GM13977 (cell line): Measurements from ENCODE around the gene SLX4IP.

Experiments
- DNase-seq: peaks from one replicate; pipeline ENCODE4 v3.0.0; 2012; ENCODE audit warnings: low spot score
- in situ Hi-C: fragments of 300-500 bp; cut with MboI; formaldehyde crosslinking; loops from one replicate; pipeline ENCODE4 v1.12.0; 2022; ENCODE audit warnings: low sequenced_read_pairs, low pct_unique_long_range_greater_than_20kb, mixed read lengths, inconsistent platforms; ENCODE audit not compliant: unreplicated experiment
- TF ChIP-seq, protein P1 (sequence below): IDR thresholded peaks from 2 replicates; pipeline ENCODE4 v1.5.1; 2012; ENCODE audit warnings: mild to moderate bottlenecking, control low read depth; ENCODE audit not compliant: insufficient read depth; ENCODE audit errors: extremely low read depth, missing control alignments

SLX4IP gene

GRCh38 chr20:10649797-10650160 lies 214.7 kb downstream of the SLX4IP start:
- TF ChIP-seq, protein P1, sequence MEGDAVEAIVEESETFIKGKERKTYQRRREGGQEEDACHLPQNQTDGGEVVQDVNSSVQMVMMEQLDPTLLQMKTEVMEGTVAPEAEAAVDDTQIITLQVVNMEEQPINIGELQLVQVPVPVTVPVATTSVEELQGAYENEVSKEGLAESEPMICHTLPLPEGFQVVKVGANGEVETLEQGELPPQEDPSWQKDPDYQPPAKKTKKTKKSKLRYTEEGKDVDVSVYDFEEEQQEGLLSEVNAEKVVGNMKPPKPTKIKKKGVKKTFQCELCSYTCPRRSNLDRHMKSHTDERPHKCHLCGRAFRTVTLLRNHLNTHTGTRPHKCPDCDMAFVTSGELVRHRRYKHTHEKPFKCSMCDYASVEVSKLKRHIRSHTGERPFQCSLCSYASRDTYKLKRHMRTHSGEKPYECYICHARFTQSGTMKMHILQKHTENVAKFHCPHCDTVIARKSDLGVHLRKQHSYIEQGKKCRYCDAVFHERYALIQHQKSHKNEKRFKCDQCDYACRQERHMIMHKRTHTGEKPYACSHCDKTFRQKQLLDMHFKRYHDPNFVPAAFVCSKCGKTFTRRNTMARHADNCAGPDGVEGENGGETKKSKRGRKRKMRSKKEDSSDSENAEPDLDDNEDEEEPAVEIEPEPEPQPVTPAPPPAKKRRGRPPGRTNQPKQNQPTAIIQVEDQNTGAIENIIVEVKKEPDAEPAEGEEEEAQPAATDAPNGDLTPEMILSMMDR, result no peak
- no peak for DNase-seq
- in situ Hi-C loops, result no loop called here

DNA sequence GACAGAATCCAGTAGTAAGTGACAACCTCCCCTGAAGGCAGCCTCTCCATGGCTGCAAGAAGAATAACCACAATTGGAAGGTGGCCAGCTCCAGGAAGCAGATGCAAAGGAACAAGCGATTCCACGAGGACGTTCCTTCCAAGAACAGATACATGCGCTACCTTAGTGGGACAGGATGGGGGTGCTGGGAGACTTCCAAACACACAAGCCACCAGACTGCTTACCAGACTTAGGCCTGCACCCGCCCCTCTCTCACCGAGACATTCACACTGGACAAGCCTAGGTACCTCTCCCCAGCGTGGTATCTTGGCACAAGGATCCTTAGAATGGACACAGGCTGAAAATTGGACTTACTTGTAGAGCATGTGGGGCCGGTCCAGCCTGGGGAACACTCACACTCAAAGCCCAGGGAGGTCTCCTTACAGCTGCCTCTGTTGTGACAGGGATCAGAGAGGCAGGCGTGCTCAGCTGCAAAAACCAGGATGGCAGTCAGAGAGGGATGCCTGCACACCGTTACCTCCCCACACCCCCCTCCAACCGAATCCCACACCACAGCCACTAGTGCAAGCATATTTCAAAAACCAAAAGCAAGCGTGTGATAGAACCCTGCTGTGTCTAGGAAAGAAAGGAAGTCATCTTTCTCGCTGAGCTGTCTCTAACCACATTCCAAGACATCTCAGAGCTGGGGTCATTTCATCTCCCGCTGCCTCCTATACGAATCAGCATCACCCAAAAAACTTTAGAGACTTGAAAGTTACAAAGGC lies 216.3 kb downstream of the SLX4IP start:
- TF ChIP-seq, protein P1, result no peak
- DNase-seq, result no peak
- in situ Hi-C loops, result no loop called here

DNA sequence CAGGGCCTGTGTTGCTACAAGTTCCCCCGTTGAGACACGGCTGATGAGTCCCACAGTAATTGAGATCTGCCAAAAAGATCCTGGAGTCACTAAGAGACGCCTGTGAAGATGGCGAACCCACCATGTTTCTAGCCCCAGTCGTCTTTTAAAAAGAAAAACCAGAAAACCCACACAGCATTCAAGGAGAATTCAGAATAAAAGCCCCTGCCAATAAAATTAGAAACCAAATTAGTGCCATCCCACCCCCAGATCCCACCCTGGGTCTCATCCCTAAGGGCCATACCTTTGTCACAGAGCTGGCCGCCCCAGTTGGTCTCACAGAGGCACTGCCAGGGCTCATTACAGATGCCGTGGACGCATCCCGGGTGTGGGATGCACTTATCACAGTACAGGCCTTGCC lies 217.1 kb downstream of the SLX4IP start:
- no peak for DNase-seq
- TF ChIP-seq, protein P1, result no peak

DNA sequence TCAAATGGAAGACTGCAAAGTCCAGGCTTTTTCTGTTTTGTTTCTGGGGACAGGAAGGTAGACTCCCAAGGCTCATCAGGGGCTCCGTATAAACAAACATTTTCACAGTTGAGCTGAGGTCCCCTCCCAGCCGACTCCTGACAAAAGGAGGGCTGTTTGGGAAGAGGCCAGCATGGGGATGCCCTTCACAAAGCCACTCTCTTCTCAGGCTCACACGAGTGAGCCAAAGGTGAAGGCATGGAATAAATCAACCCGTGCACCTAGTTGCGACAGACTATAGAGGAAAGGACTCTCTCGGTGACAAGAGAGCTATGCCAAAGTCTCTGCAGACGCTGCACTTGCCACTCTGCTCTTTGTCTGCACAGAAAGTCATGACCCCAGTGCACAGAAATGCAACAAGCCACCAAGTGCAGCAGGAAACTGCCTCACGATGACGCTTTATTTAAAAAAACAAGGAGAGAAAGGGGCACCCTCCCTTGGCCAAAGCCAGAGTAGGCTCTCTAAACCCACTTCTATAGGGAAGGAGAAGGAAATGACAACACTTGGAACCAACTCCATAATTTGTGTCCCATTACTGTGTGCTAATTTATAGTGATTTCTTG lies 217.7 kb downstream of the SLX4IP start:
- TF ChIP-seq, protein P1, result no peak
- in situ Hi-C loops, result no loop called here
- no peak for DNase-seq

More for the DNA sequence above, 217.1 kb downstream of the SLX4IP start:
- in situ Hi-C loops, result no loop called here

- DNase-seq, result no peak
- in situ Hi-C loops, result no loop called here
- TF ChIP-seq, protein P1, result no peak
These were observed 218.6 kb downstream of the SLX4IP start for GRCh38 chr20:10653599-10654249.

DNA sequence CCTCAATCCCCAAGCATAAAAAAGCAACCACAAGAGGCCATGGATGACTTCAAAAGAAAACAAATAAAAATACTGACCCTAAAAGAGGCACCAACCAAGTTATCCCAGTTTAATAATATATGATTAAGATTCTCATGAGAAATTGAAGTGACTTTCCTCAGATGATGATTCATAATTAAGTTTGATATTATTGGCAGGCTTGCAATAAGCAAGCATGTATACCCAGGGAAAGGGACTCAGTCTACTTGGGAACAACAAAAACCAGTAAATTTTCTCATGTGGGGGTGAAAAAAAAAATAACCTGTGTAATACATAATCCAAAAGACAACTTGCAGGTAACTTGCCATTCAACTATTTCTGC lies 219.1 kb downstream of the SLX4IP start:
- DNase-seq, result no peak

More for the DNA sequence above, 219.1 kb downstream of the SLX4IP start:
- TF ChIP-seq, protein P1, result no peak
- in situ Hi-C loops, result no loop called here
